GM10248 (cell line): Measurements from ENCODE around the gene RNF217.

Experiments used
- CTCF ChIA-PET: fragments of 300-600 bp; sonication (Branson Sonifier 250); formaldehyde crosslinking; extraction: SDS; loops from one replicate; lab custom pipeline; 2021; ENCODE audit warnings: antibody characterized with exemption; lab: Yijun Ruan, JAX
- POLR2A ChIA-PET: fragments of 350-650 bp; sonication (Branson Sonifier 250); formaldehyde crosslinking; extraction: SDS; loops from one replicate; lab custom pipeline; 2020; ENCODE audit warnings: antibody characterized with exemption; lab: Yijun Ruan, JAX
- DNase-seq: peaks from one replicate; pipeline ENCODE4 v3.0.0; 2012; ENCODE audit errors: extremely low spot score
- CTCF ChIP-seq: IDR thresholded peaks from 2 replicates; pipeline ENCODE4 v1.5.1; 2012; ENCODE audit warnings: mild to moderate bottlenecking, low read depth; ENCODE audit errors: extremely low read depth, missing control alignments, control extremely low read depth

RNF217 gene

GRCh38 chr6:125044667-125045066 lies 82.4 kb downstream of the RNF217 start:
- TF ChIP-seq CTCF = no peak
- CTCF ChIA-PET = no interaction called here
- POLR2A ChIA-PET = no interaction called here
- DNase-seq = no peak

GRCh38 chr6:125046107-125046925 lies 84.1 kb downstream of the RNF217 start:
- DNase-seq = no peak
- no peak for TF ChIP-seq CTCF
- CTCF ChIA-PET = no interaction called here
- POLR2A ChIA-PET = interaction anchor here (0.5 kb wide), 1 partner anchor 19 kb away, joined by 3 read pairs; no protein-coding TSS in a partner anchor

GRCh38 chr6:125048274-125048673 lies 86.0 kb downstream of the RNF217 start:
- CTCF ChIA-PET = interaction anchor here (1.2 kb wide), 1 partner anchor 7 kb away, joined by 3 read pairs; no protein-coding TSS in a partner anchor
- TF ChIP-seq CTCF = no peak
- no peak for DNase-seq
- POLR2A ChIA-PET = no interaction called here

DNA sequence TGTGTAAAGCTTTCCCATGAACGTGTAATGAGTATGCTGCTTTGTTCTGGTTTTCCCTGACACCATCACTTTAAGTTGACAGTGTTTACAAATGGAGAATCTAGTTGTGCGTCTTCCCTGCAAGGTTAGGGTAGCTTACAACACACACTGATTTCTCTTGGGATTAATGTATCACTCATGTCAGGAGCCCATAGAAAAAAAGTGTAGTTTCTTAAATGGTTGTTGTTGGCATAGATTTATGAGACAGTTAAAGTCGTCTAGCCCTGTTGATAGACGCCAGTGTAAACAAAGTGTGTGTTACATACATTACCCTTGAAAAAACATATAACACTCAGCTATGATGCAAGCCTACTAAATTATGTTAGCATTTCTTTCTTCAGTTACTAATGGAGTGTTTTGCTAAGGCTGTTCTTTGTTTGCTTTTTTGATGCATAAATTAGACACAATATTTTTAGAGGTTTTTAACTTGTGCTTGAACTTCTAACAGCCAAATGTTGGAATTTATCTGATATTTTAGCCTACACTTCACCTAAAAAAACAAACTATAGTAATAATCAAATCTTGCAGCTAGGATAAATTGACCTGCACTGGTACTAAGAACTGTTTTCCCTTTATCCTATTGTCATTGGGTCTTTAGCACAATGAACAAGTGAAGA lies 88.6 kb downstream of the RNF217 start:
- CTCF ChIA-PET = no interaction called here
- TF ChIP-seq CTCF = no peak
- DNase-seq = no peak
- POLR2A ChIA-PET = no interaction called here

DNA sequence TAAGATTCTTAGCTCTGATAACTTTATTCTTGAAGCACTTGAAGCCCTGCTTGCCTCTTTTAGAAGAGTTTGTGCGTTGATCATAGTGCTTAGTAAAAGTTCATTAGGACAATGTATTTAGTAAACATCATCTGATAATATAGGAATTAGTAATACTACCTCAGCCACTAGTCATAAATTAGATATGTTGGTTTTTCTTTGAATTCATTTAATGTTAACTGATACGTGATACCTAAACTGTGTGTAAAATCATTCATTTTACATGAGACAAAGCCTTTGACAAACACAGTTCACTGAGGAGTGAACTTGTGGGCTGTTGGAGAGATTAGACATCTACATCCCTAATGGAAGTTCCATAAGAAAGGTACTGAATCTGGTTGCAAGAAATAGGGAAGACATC lies 91.6 kb downstream of the RNF217 start:
- no peak for DNase-seq
- ChIA-PET POLR2A (no interaction called here), CTCF (no interaction called here)
- no peak for TF ChIP-seq CTCF

GRCh38 chr6:125054331-125054730 lies 92.1 kb downstream of the RNF217 start:
- POLR2A ChIA-PET = no interaction called here
- CTCF ChIA-PET = no interaction called here
- DNase-seq = no peak
- TF ChIP-seq CTCF = no peak
